Fibroblast of villous mesenchyme (primary cell): ENCODE measurements around the gene DSG1. TPM values are rescaled to one million over a fixed set of nuclear protein-coding genes. Genes with fewer than 3 reads are reported as not detected.

Source experiments
- DNase-seq: peaks from one replicate; pipeline ENCODE4 v3.0.0-alpha.2; 2010; ENCODE audit warnings: low read depth
- H3K4me3 ChIP-seq: 2 replicates; pipeline ENCODE4 v1.5.1; 2011; ENCODE audit warnings: low read depth, mild to moderate bottlenecking, low read length
- total RNA-seq: library from RNA; depleted of rRNA; stranded (reverse); fragments of >200 nt; gene quantifications from 2 replicates; pipeline ENCODE4 v1.2.3, GENCODE V29; 2012
- TF ChIP-seq, protein P1 (sequence below): IDR thresholded peaks from 2 replicates; pipeline ENCODE4 v1.5.1; 2012; ENCODE audit warnings: low read depth, mild to moderate bottlenecking, low read length; ENCODE audit not compliant: insufficient read depth

The DSG1 gene
- total RNA-seq, 1 donor = not detected

DNA sequence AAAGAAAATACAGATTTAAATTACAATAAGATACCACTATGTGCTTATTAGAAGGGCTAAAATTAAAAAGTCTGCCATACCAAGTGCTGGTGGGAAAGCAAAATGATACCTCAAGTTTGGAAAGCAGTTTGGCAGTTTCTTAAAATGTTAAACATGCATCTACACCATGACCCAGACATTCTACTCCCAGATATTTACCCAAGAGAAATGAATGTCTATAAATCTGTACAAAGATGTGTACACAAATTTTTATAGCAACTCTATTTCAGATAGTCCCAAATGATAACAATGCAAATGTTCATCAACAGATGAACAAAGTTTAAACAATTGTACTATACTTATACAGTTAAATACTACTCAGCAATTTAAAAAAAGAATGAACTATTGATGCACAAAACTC is 51.5 kb downstream of the DSG1 start:
- TF ChIP-seq, protein P1, sequence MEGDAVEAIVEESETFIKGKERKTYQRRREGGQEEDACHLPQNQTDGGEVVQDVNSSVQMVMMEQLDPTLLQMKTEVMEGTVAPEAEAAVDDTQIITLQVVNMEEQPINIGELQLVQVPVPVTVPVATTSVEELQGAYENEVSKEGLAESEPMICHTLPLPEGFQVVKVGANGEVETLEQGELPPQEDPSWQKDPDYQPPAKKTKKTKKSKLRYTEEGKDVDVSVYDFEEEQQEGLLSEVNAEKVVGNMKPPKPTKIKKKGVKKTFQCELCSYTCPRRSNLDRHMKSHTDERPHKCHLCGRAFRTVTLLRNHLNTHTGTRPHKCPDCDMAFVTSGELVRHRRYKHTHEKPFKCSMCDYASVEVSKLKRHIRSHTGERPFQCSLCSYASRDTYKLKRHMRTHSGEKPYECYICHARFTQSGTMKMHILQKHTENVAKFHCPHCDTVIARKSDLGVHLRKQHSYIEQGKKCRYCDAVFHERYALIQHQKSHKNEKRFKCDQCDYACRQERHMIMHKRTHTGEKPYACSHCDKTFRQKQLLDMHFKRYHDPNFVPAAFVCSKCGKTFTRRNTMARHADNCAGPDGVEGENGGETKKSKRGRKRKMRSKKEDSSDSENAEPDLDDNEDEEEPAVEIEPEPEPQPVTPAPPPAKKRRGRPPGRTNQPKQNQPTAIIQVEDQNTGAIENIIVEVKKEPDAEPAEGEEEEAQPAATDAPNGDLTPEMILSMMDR = no peak
- H3K4me3 ChIP-seq = no peak overlapping the region
- no peak for DNase-seq

DNA sequence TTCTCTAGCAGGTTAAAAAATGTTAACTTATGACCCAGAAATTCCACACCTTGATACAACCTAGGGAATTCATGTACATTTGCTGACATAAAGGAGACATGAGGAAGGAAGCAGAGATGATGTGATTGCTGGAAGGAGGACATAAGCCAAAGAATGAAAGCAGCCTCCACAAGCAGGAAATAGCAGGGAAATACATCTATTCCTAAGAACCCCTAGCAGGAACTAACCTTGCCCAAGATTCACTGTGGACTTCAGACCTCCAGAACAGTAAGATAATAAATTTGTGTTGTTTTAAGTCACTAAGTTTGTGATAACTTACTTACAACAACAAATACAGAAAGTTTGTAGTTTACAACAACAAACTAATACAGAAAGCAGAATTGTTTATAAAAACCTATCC is 54.0 kb downstream of the DSG1 start:
- TF ChIP-seq, protein P1 = no peak
- DNase-seq = no peak
- no peak overlapping the region for H3K4me3 ChIP-seq

- H3K4me3 ChIP-seq = no peak overlapping the region
- DNase-seq = no peak
- TF ChIP-seq, protein P1 = no peak
Measured at GRCh38 chr18:31373641-31374040, 55.7 kb downstream of the DSG1 start.

GRCh38 chr18:31376477-31376876 is 58.5 kb downstream of the DSG1 start, which contains the start of gene DSG4:
Gene DSG4, plus strand, starts transcription at chr18:31376777. Its CDS starts 135 bp downstream, at chr18:31376912.
- H3K4me3 ChIP-seq = no peak within 1 kb of the TSS
- DNase-seq = no peak
- TF ChIP-seq, protein P1 = no peak

- no peak overlapping the region for H3K4me3 ChIP-seq
- TF ChIP-seq, protein P1 = no peak
Measured at GRCh38 chr18:31380912-31381311, 63.0 kb downstream of the DSG1 start.

DNA sequence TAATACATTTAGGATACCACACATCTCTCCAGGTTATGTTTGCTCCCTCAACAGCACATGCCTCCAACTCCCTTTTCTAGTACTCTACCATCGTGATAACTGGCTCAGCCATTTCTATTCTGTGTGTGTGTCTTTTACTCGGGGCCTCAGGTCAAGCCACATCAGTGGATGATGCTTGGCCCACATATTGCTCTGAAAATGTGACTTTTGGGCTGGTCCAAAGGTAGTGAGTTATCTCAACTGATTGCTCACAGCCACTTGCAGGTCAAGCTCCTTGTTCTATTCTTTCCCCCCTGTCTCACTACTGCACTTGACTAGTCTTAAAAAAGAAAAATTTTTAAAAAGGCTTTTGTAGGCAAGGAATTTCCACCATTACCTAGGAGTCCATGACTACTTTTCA is 64.1 kb downstream of the DSG1 start:
- H3K4me3 ChIP-seq = no peak overlapping the region
- DNase-seq = no peak
- TF ChIP-seq, protein P1 = no peak

More at GRCh38 chr18:31380912-31381311, 63.0 kb downstream of the DSG1 start:
- DNase-seq = no peak

DNA sequence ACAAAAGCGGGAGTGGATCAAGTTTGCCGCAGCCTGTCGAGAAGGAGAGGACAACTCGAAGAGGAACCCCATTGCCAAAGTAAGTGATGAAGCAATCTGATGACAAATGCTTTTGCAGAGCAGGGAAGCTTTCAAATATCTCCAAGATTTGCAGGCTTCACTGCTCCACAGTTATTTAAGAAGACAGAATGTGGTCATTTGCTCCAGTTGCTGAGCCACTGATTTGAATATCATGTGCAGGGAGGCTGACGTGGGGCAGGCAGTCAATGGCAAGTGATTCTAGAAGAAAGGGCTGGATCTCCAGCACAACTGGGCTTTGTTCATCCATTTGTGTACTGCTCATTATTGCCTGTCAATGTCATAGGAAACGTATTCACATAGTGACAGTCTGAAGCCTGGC is 68.8 kb downstream of the DSG1 start:
- no peak overlapping the region for H3K4me3 ChIP-seq
- TF ChIP-seq, protein P1 = no peak
- no peak for DNase-seq
